WTC11 (cell line): ENCODE measurements around the gene TNRC6C. TPM values are rescaled to one million over a fixed set of nuclear protein-coding genes. Genes with fewer than 3 reads are reported as not detected.
A peak's percentile ranks its signal among the peaks of the same experiment; 100 is the strongest.

ENCODE experiments used
- ATAC-seq: fragments of 200-7000 bp; cut with Tn5 transposase; 2 replicates; pipeline ENCODE4 v1.10.0; 2021; ENCODE audit warnings: mild to moderate bottlenecking, moderate library complexity
- CTCF ChIA-PET: fragments of 300-600 bp; sonication (Branson Sonifier 250); formaldehyde crosslinking; loops from one replicate; lab custom pipeline; 2021; ENCODE audit warnings: antibody characterized with exemption; lab: Charles Lee
- POLR2A ChIA-PET: fragments of 350-600 bp; sonication (Branson Sonifier 250); formaldehyde crosslinking; loops from one replicate; lab custom pipeline; 2021; ENCODE audit warnings: antibody characterized with exemption; lab: Charles Lee
- DNase-seq: peaks from one replicate; pipeline ENCODE4 v3.0.0; 2021; ENCODE audit warnings: low spot score
- H3K27ac Mint-ChIP-seq: 2 replicates; pipeline ENCODE4 v1.8.0; 2021; ENCODE audit warnings: mixed read lengths
- H3K27me3 Mint-ChIP-seq: 2 replicates; pipeline ENCODE4 v1.8.0; 2021; ENCODE audit warnings: low read depth, mild to moderate bottlenecking, moderate library complexity, mixed read lengths
- H3K36me3 Mint-ChIP-seq: 2 replicates; pipeline ENCODE4 v1.8.0; 2021; ENCODE audit warnings: mixed read lengths
- H3K4me1 Mint-ChIP-seq: 2 replicates; pipeline ENCODE4 v1.8.0; 2022; ENCODE audit warnings: mixed read lengths
- H3K4me3 Mint-ChIP-seq: 2 replicates; pipeline ENCODE4 v1.8.0; 2021; ENCODE audit warnings: mild to moderate bottlenecking, moderate library complexity, mixed read lengths
- H3K9me3 Mint-ChIP-seq: 2 replicates; pipeline ENCODE4 v1.8.0; 2021; ENCODE audit warnings: mixed read lengths
- HMGA2 ChIP-seq: fragments of 250-450 bp; sonication (Bioruptor Pico); IDR thresholded peaks from 2 replicates; pipeline ENCODE4 v1.4.0; 2021; ENCODE audit warnings: mild to moderate bottlenecking, moderate library complexity
- KAT7 ChIP-seq: sonication (generic); formaldehyde crosslinking; IDR thresholded peaks from 2 replicates; pipeline ENCODE4 v1.8.1; 2023; ENCODE audit warnings: missing genetic modification reagents, mild to moderate bottlenecking, borderline replicate concordance
- MLX ChIP-seq: sonication (generic); formaldehyde crosslinking; IDR thresholded peaks from 2 replicates; pipeline ENCODE4 v1.8.1; 2023; ENCODE audit warnings: mild to moderate bottlenecking, missing genetic modification reagents, moderate library complexity
- STAT6 ChIP-seq: sonication (generic); formaldehyde crosslinking; conservative IDR thresholded peaks from 2 replicates; pipeline ENCODE4 v1.8.1; 2023; ENCODE audit warnings: mild to moderate bottlenecking, low read depth, missing genetic modification reagents, moderate library complexity
- ZNF281 ChIP-seq: sonication (generic); formaldehyde crosslinking; IDR thresholded peaks from 2 replicates; pipeline ENCODE4 v1.8.0; 2023; ENCODE audit warnings: mild to moderate bottlenecking, missing genetic modification reagents
- ZNF425 ChIP-seq: fragments of 250-450 bp; sonication (Bioruptor Pico); conservative IDR thresholded peaks from 2 replicates; pipeline ENCODE4 v1.9.0; 2021; ENCODE audit warnings: mild to moderate bottlenecking
- total RNA-seq: library from RNA; stranded (reverse); gene quantifications from 3 replicates; pipeline ENCODE4 v1.2.3, GENCODE V29; 2021
- TF ChIP-seq, protein P1 (sequence below): sonication (generic); formaldehyde crosslinking; IDR thresholded peaks from 2 replicates; pipeline ENCODE4 v1.8.0; 2022; ENCODE audit warnings: missing genetic modification reagents
- TF ChIP-seq, protein P2 (sequence below): sonication (generic); formaldehyde crosslinking; IDR thresholded peaks from 2 replicates; pipeline ENCODE4 v1.8.0; 2022; ENCODE audit warnings: mild to moderate bottlenecking, missing genetic modification reagents
- TF ChIP-seq, protein P3 (sequence below): sonication (generic); formaldehyde crosslinking; IDR thresholded peaks from 2 replicates; pipeline ENCODE4 v1.8.1; 2022; ENCODE audit warnings: missing genetic modification reagents, borderline replicate concordance
- TF ChIP-seq, protein P4 (sequence below): sonication (generic); formaldehyde crosslinking; IDR thresholded peaks from 2 replicates; pipeline ENCODE4 v1.8.1; 2022; ENCODE audit warnings: low read depth, mild to moderate bottlenecking, moderate library complexity, missing genetic modification reagents, borderline replicate concordance

TNRC6C gene
- total RNA-seq, 1 experiment from 2014 or later: 52.3 TPM

- Mint-ChIP-seq H3K4me3 (no peak overlapping the region), H3K27ac (no peak overlapping the region), H3K9me3 (no peaks in the 10 kb centered on the region), H3K4me1 (peaks cover 36% of the 10 kb centered on the region), H3K27me3 (peaks cover 17% of the 10 kb centered on the region)
- ChIA-PET CTCF (interaction anchor here (0.5 to 10.2 kb wide), 8 partner anchors 19 to 766 kb away, joined by 3 to 82 read pairs (median 5); partner anchors contain the start of genes AFMID and TK1), POLR2A (interaction anchor here (1.1 kb wide), 1 partner anchor 54 kb away, joined by 4 read pairs; the partner anchor contains the start of genes AFMID and TK1)
- DNase-seq: no peak
- ATAC-seq: no peak
- TF ChIP-seq, protein P1, sequence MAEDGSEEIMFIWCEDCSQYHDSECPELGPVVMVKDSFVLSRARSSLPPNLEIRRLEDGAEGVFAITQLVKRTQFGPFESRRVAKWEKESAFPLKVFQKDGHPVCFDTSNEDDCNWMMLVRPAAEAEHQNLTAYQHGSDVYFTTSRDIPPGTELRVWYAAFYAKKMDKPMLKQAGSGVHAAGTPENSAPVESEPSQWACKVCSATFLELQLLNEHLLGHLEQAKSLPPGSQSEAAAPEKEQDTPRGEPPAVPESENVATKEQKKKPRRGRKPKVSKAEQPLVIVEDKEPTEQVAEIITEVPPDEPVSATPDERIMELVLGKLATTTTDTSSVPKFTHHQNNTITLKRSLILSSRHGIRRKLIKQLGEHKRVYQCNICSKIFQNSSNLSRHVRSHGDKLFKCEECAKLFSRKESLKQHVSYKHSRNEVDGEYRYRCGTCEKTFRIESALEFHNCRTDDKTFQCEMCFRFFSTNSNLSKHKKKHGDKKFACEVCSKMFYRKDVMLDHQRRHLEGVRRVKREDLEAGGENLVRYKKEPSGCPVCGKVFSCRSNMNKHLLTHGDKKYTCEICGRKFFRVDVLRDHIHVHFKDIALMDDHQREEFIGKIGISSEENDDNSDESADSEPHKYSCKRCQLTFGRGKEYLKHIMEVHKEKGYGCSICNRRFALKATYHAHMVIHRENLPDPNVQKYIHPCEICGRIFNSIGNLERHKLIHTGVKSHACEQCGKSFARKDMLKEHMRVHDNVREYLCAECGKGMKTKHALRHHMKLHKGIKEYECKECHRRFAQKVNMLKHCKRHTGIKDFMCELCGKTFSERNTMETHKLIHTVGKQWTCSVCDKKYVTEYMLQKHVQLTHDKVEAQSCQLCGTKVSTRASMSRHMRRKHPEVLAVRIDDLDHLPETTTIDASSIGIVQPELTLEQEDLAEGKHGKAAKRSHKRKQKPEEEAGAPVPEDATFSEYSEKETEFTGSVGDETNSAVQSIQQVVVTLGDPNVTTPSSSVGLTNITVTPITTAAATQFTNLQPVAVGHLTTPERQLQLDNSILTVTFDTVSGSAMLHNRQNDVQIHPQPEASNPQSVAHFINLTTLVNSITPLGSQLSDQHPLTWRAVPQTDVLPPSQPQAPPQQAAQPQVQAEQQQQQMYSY: 0 out of 2 replicates have a peak, but pooled peaks have one; percentile 8
- no peak for TF ChIP-seq KAT7
- TF ChIP-seq, all 79 proteins: peak for 1
- no peaks in the 10 kb centered on the region for H3K36me3 Mint-ChIP-seq
These were observed 174.9 kb downstream of the TNRC6C start for GRCh38 chr17:78133179-78133951.

DNA sequence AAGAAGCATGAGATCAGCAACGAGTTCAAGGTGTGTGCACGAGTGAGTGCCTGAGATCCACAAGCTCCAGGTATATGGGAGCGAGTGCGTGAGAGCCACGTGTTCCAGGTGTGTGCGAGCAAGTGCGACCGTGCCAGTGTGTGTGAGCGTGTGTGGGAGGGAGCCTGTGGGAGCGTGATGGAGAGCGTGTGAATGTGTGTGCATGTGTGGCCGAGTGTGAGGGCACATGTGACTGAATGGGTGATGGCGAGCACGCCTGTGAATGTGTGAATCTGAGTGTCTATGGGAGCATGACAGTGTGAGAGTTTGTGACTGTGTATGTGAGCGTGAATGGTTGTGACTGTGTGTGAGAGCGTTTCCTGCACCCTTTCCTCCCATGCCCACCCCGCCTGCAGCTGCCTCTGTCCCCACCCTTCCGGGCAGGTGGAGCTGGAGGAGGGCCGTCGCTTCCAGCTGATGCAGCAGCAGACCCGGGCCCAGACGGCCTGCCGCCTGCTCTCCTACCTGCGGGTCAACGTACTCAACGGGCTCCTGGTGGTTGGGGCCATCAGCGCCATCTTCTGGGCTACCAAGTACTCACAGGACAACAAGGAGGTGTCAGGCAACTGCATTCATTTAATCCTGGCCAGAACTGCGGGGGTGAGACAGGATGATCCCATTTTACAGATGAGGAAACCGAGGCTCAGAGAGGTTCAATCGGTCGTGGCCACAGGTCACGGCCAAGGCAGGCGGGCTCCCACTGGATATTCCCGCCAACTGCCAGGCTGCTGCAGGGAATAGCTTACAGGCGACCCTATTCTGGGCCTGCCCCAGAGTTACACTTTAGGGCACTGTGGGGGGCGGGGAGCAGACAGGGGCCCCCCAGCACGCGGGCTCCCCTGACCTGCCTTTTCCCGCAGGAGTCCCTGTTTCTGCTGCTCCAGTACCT, 175.7 kb downstream of the TNRC6C start:
- H3K4me1 Mint-ChIP-seq: peaks cover 40% of the 10 kb centered on the region
- H3K36me3 Mint-ChIP-seq: no peaks in the 10 kb centered on the region
- peak; percentile 89 for DNase-seq
- ChIA-PET POLR2A (no interaction called here), CTCF (interaction anchor here (0.6 to 10.2 kb wide), 11 partner anchors 19 to 765 kb away, joined by 3 to 82 read pairs (median 4); partner anchors contain the start of genes AFMID, TK1 and TNRC6C)
- no peaks in the 10 kb centered on the region for H3K9me3 Mint-ChIP-seq
- H3K27me3 Mint-ChIP-seq: peaks cover 17% of the 10 kb centered on the region
- no peak overlapping the region for H3K4me3 Mint-ChIP-seq
- no peak overlapping the region for H3K27ac Mint-ChIP-seq
- peak; percentile 75 for ATAC-seq
- TF ChIP-seq MLX: no peak
- TF ChIP-seq ZNF281 (CRISPR knock-in tag): no peak
- TF ChIP-seq, protein P2, sequence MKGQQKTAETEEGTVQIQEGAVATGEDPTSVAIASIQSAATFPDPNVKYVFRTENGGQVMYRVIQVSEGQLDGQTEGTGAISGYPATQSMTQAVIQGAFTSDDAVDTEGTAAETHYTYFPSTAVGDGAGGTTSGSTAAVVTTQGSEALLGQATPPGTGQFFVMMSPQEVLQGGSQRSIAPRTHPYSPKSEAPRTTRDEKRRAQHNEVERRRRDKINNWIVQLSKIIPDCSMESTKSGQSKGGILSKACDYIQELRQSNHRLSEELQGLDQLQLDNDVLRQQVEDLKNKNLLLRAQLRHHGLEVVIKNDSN (CRISPR knock-in tag): no peak
- TF ChIP-seq, protein P3, sequence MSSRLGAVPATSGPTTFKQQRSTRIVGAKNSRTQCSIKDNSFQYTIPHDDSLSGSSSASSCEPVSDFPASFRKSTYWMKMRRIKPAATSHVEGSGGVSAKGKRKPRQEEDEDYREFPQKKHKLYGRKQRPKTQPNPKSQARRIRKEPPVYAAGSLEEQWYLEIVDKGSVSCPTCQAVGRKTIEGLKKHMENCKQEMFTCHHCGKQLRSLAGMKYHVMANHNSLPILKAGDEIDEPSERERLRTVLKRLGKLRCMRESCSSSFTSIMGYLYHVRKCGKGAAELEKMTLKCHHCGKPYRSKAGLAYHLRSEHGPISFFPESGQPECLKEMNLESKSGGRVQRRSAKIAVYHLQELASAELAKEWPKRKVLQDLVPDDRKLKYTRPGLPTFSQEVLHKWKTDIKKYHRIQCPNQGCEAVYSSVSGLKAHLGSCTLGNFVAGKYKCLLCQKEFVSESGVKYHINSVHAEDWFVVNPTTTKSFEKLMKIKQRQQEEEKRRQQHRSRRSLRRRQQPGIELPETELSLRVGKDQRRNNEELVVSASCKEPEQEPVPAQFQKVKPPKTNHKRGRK (CRISPR knock-in tag): no peak
- TF ChIP-seq ZNF425 (CRISPR knock-in tag): no peak
- TF ChIP-seq, protein P4, sequence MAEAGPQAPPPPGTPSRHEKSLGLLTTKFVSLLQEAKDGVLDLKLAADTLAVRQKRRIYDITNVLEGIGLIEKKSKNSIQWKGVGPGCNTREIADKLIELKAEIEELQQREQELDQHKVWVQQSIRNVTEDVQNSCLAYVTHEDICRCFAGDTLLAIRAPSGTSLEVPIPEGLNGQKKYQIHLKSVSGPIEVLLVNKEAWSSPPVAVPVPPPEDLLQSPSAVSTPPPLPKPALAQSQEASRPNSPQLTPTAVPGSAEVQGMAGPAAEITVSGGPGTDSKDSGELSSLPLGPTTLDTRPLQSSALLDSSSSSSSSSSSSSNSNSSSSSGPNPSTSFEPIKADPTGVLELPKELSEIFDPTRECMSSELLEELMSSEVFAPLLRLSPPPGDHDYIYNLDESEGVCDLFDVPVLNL (CRISPR knock-in tag): no peak
- TF ChIP-seq HMGA2: no peak
- no peak for TF ChIP-seq STAT6
